NCI-H345 (cell line): ENCODE data around the gene STXBP6.

ENCODE experiments used
- DNase-seq: peaks from one replicate; lab custom pipeline; 2025; lab: John Stamatoyannopoulos, UW

Gene STXBP6

GRCh38 chr14:24885410-24885913 lies 164.5 kb downstream of the STXBP6 start:
- no peak for DNase-seq

GRCh38 chr14:24883576-24883975 lies 166.4 kb downstream of the STXBP6 start:
- DNase-seq = no peak

GRCh38 chr14:24881116-24881893 lies 168.6 kb downstream of the STXBP6 start:
- no peak for DNase-seq

- DNase-seq = no peak
These were observed 169.3 kb downstream of the STXBP6 start for GRCh38 chr14:24880689-24881088.

- DNase-seq = no peak
These were observed 170.1 kb downstream of the STXBP6 start for GRCh38 chr14:24879661-24880386.

GRCh38 chr14:24876996-24877395 lies 173.0 kb downstream of the STXBP6 start:
- DNase-seq = no peak

- no peak for DNase-seq
These were observed 173.7 kb downstream of the STXBP6 start for GRCh38 chr14:24875991-24876878.

- DNase-seq = no peak
These were observed 174.6 kb downstream of the STXBP6 start for GRCh38 chr14:24875203-24875838.

GRCh38 chr14:24874514-24875202 lies 175.3 kb downstream of the STXBP6 start:
- no peak for DNase-seq

GRCh38 chr14:24873551-24873950 lies 176.4 kb downstream of the STXBP6 start:
- DNase-seq = no peak

- no peak for DNase-seq
These were observed 178.8 kb downstream of the STXBP6 start for GRCh38 chr14:24870949-24871701.

GRCh38 chr14:24868389-24868788 lies 181.6 kb downstream of the STXBP6 start:
- no peak for DNase-seq

GRCh38 chr14:24866067-24866639 lies 183.8 kb downstream of the STXBP6 start:
- DNase-seq = no peak

- no peak for DNase-seq
These were observed 185.8 kb downstream of the STXBP6 start for GRCh38 chr14:24863968-24864684.

GRCh38 chr14:24861083-24861630 lies 188.8 kb downstream of the STXBP6 start:
- no peak for DNase-seq

GRCh38 chr14:24859559-24859958 lies 190.4 kb downstream of the STXBP6 start:
- DNase-seq = no peak

- DNase-seq = no peak
These were observed 191.3 kb downstream of the STXBP6 start for GRCh38 chr14:24858684-24859083.

- no peak for DNase-seq
These were observed 191.9 kb downstream of the STXBP6 start for GRCh38 chr14:24858052-24858451.

- DNase-seq = no peak
These were observed 192.7 kb downstream of the STXBP6 start for GRCh38 chr14:24857277-24857676.
